Nephron progenitor cell (in vitro differentiated cells): ENCODE measurements around the gene PTPN5.

Experiments
- DNase-seq: peaks from one replicate; pipeline ENCODE4 v3.0.0; 2021
- H3K27ac Mint-ChIP-seq: 2 replicates; pipeline ENCODE4 v1.8.0; 2021; ENCODE audit warnings: mild to moderate bottlenecking, moderate library complexity, mixed read lengths
- H3K27me3 Mint-ChIP-seq: 2 replicates; pipeline ENCODE4 v1.8.0; 2021; ENCODE audit warnings: mild to moderate bottlenecking, low read depth, mixed read lengths; ENCODE audit not compliant: poor library complexity
- H3K36me3 Mint-ChIP-seq: 2 replicates; pipeline ENCODE4 v1.8.0; 2021; ENCODE audit warnings: low read depth, mixed read lengths
- H3K4me1 Mint-ChIP-seq: 2 replicates; pipeline ENCODE4 v1.8.0; 2021; ENCODE audit warnings: mixed read lengths
- H3K4me3 Mint-ChIP-seq: 2 replicates; pipeline ENCODE4 v1.8.0; 2021; ENCODE audit warnings: mild to moderate bottlenecking, moderate library complexity, mixed read lengths
- H3K9me3 Mint-ChIP-seq: 2 replicates; pipeline ENCODE4 v1.8.0; 2021; ENCODE audit warnings: mild to moderate bottlenecking, moderate library complexity, mixed read lengths
- TF ChIP-seq, protein P1 (sequence below): fragments of 200-600 bp; sonication (generic); IDR thresholded peaks from 2 replicates; pipeline ENCODE4 v1.5.0; 2021; ENCODE audit warnings: antibody characterized with exemption

Gene PTPN5

DNA sequence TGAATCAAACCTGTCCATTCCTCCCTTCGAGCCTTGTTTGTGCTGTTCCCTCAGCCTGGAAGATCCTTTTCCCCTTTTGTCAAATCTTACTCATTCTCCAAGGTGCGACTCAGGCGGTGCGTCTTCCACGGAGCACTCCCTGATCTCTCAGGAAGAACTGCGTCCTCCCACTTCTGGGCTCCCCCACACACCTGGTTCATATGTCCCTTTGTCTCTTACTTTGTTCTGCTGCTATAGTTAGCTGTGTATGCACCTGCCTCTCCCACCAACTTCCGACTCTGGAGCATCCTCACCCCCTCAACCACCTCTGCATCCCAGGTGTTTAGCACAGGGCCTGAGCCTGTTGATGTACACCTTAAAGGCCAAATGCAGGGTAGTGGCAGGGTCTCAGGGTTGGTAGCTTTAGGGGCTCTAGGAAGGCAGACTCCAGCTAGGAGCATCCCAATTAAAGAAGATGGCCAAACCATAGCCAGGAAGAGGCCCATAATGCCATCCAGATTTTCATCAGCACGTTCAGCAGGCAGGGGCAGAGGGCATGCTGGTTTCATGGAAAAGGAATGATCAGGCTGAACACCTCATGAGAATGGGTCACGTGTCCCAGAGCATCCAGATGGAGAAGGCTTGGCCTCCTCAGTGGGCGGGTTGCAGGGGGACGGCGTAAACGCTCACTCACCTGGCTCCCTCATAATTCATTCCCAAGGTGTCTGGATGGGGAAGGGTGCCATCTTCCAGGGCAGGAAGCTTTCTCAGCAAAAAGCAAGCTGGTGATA, 20.1 kb downstream of the PTPN5 start:
- H3K27ac Mint-ChIP-seq, result no peak overlapping the region
- H3K4me1 Mint-ChIP-seq, result no peaks in the 10 kb centered on the region
- TF ChIP-seq, protein P1, sequence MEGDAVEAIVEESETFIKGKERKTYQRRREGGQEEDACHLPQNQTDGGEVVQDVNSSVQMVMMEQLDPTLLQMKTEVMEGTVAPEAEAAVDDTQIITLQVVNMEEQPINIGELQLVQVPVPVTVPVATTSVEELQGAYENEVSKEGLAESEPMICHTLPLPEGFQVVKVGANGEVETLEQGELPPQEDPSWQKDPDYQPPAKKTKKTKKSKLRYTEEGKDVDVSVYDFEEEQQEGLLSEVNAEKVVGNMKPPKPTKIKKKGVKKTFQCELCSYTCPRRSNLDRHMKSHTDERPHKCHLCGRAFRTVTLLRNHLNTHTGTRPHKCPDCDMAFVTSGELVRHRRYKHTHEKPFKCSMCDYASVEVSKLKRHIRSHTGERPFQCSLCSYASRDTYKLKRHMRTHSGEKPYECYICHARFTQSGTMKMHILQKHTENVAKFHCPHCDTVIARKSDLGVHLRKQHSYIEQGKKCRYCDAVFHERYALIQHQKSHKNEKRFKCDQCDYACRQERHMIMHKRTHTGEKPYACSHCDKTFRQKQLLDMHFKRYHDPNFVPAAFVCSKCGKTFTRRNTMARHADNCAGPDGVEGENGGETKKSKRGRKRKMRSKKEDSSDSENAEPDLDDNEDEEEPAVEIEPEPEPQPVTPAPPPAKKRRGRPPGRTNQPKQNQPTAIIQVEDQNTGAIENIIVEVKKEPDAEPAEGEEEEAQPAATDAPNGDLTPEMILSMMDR, result no peak
- peaks cover 34% of the 10 kb centered on the region for H3K27me3 Mint-ChIP-seq
- H3K4me3 Mint-ChIP-seq, result no peak overlapping the region
- no peak for DNase-seq
- H3K36me3 Mint-ChIP-seq, result no peaks in the 10 kb centered on the region
- H3K9me3 Mint-ChIP-seq, result no peaks in the 10 kb centered on the region

DNA sequence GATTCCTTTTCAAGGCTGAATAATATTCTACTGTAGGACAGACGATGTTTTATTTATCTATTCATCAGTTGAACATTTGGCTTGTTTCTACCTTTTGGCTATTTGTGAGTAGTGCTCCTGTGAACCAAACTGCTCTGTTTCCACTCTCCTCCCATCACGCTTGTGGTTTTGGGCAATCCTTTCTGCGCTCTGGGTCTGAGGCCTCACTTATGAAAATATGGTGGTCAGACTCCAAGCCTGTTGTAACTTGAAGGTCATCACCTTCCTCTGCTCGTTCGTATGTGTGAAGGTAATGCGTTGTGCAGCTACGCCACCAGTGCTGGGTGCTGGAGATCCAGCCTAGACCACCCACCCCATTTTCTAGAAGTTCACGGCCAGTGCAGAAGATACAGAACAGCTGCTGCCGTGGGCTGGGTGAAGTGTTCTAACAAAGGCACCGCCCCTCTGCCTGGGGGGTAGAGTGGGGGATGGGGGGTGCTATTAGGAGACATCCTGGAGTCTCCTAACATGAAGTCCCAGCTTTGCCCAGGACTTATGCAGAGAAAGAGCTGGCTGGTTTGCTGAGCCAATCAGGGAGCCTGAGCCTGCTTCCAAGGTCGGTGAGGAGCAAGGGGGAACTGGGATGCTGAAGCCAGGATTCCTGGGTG, 21.0 kb downstream of the PTPN5 start:
- H3K27me3 Mint-ChIP-seq, result peaks cover 34% of the 10 kb centered on the region
- no peak overlapping the region for H3K27ac Mint-ChIP-seq
- no peaks in the 10 kb centered on the region for H3K36me3 Mint-ChIP-seq
- H3K4me3 Mint-ChIP-seq, result no peak overlapping the region
- H3K4me1 Mint-ChIP-seq, result no peaks in the 10 kb centered on the region
- TF ChIP-seq, protein P1, result no peak
- no peak for DNase-seq
- H3K9me3 Mint-ChIP-seq, result no peaks in the 10 kb centered on the region

DNA sequence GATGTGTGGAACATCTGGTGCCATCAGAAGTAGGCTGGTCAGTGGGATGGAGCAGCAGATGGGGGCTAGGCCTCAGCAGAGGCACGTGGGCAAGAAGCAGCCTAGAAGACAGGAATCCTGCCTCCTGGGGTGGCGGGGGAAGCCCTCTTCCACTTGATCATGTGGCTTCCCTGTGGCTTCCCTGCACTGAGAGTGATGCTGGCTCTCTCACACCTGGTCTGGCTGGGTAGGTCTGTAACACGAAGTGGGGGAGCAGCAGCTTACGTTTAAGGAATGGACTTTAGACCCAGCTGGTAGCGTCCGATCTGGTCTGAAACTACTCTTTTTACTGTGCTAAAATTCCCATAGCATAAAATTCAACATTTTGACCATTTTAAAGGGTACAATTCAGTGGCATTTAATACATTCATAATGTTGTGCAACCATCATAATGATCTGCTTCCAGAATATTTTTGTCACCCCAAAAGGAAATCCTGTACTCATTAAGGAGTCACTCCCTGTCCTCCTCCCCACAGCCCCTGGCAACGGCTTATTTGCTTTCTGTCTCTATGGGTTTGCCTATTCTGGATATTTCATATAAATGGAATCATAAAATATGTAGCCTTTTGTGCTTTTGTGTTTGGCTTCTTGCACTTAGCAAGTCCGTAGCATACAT, 21.7 kb downstream of the PTPN5 start:
- Mint-ChIP-seq H3K4me3 (no peak overlapping the region), H3K9me3 (no peaks in the 10 kb centered on the region), H3K36me3 (no peaks in the 10 kb centered on the region), H3K4me1 (no peaks in the 10 kb centered on the region), H3K27me3 (peaks cover 36% of the 10 kb centered on the region), H3K27ac (no peak overlapping the region)
- no peak for DNase-seq
- TF ChIP-seq, protein P1, result no peak

DNA sequence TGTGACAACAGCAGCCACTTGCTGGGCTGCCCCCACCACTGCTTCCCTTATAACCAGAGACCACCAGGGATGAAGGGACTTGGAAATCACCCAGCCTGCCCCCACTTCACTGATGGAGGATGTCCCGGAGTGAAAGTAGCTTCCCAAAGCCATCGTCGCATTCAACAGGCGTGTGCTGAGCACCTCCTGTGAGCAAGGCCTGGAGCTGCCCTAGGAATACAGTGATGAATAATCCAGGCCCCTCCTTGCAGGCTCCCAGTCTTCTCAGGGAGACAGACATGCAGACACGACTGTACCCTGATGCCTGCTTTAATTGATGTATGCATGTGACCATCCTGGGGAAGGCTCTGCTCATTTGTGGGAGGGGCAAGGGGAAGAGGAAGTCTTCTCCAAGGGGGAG, 22.6 kb downstream of the PTPN5 start:
- DNase-seq, result no peak
- no peaks in the 10 kb centered on the region for H3K4me1 Mint-ChIP-seq
- no peak overlapping the region for H3K27ac Mint-ChIP-seq
- H3K36me3 Mint-ChIP-seq, result no peaks in the 10 kb centered on the region
- no peak overlapping the region for H3K4me3 Mint-ChIP-seq
- peaks cover 37% of the 10 kb centered on the region for H3K27me3 Mint-ChIP-seq
- TF ChIP-seq, protein P1, result no peak
- no peaks in the 10 kb centered on the region for H3K9me3 Mint-ChIP-seq

DNA sequence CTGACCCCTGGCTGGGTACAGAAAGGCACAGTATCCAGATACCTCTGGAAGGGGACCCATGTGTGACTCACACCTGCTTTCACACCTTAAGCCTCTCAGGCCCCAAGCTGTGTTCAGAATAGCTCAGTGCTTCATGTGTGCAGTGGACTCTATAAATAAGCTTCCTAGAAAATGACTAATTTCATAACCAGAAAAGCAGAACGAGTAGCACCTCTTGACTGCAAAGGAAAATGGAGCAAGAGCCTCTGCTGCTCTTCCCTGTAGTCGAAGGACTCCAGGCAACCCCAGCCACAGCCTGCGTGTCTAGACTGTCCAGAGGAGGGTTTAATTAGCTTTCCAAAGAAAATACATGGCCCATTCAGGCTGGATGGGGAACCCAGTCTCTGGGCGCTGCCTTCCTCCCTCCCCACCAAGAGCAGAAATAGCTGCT, 23.1 kb downstream of the PTPN5 start:
- Mint-ChIP-seq H3K27ac (no peak overlapping the region), H3K4me3 (no peak overlapping the region), H3K27me3 (peaks cover 32% of the 10 kb centered on the region), H3K36me3 (no peaks in the 10 kb centered on the region), H3K4me1 (no peaks in the 10 kb centered on the region), H3K9me3 (no peaks in the 10 kb centered on the region)
- TF ChIP-seq, protein P1, result no peak
- no peak for DNase-seq
